CD1c-positive myeloid dendritic cell (primary cell): Measurements from ENCODE around the gene KIAA0408.

Experiments used
- DNase-seq: peaks from one replicate; pipeline ENCODE4 v3.0.0-alpha.2; 2016; ENCODE audit errors: extremely low spot score

The KIAA0408 gene

DNA sequence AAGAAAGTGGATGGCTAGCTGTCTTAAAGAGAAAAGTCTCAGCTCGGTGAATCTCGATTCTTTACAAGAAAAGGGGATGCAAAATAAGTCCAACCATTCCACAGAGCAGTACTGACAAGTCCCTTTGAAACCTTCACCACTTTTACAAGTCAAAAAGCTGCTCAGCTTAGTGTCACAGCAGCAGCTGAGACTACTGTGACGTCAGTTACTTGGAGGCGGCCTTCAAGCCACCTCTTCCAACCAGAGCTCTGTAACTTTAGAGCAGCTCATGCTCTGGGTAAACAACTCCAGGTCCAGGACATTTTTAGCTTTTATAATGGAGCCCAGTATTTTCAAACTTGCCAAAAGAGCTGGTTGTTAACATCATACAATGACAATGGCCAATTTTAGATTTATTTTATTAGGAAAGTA, at the start of gene KIAA0408:
Gene KIAA0408 (minus strand): TSS at position 159 of the 411 bp plus-strand sequence. CDS start 5,408 bp downstream, outside the sequence.
- DNase-seq: no peak

DNA sequence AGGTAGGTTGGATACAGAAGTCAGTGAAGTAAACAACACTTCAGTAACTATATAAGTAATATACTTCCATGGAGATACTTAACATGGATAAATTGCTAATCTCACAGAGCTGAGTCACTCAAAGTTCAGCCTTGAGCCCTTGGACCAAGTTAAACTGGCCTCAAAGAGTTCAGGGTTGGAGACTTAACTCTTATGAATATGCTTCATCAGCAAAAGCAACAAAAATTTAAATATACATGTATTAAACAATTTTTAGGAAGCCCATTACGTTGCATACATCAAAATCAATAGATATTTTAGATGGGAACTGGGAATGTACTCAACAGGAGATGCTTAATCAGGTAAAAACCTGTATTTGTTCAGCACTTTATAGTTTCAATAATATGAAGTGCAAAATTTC, 47.7 kb upstream of the KIAA0408 start:
- no peak for DNase-seq

DNA sequence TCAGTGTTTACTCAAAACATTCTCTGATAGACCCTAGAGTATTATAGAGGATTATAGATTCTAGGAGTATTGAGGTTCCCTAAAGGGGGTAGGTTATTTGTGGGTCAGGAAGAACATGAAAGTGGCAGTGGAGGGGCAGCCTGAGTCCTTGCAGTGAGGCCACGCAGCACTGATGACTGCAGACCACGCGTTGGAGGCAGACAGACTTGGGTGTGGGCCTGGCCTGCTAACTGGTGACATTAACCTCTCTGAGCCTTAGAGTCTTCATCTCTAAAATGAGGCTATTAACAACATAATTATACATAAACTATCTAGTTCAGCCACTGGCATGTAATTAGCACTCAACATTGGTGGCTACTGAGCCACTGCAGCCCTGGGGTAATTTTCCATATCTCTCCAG, 43.8 kb upstream of the KIAA0408 start:
- DNase-seq: no peak

DNA sequence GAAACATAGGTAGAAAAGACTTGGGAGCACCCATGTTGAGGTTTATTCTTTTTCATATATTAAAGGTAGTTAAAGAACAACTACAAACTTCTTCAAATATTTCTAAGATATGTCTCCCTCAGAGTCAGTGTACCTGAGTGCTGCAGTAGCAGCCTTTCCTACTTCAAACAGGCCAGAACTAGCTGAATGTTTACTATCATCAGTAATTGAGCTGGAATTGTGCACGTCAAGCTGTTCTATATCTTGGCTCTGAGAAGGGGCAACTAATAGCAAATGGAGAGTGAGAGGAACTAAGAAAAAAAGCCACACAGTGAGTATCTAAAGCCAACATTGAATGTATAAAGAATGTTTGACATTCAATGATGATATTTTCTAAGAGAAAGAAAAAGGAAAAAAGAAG, 38.2 kb upstream of the KIAA0408 start:
- DNase-seq: no peak

DNA sequence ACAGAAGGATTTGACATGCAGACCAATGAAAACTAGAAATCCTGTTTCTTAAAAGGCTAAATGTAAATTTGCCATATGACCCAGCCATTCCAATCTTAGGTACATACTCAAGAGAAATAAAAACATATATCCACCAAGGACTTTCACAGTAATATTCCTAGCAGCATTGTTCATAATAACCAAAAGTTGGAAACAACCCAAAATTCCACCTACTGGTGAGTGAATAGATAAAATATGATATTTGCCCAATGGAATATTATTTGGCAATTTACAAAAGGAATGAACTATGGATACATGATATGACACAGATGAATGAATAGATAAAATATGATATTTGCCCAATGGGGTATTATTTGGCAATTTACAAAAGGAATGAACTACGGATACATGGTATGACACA, 37.3 kb upstream of the KIAA0408 start:
- no peak for DNase-seq

DNA sequence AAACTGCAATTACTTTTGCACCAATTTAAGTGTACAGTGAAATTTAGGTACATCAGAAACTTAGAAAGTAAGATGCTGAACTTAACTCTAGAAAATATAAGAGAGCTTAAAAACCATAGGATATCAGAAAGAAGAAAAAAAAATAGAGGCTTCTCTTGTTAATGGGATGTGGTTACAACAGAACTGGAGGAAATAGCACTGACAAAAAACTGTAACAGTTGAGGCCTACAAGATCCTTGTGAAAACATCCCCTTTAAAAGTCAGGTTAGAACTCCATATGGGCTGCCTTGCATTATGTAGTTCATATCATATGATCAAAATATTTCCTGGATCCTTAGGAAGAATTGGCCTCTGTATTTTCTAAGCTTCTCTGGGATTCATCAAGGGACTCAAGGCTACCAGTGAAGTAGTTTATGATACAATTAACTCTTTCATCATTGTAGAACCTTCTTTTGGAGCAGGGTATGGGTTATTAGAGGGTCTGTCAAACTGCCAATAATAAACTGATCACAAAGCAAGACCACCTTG, 35.1 kb upstream of the KIAA0408 start:
- no peak for DNase-seq

DNA sequence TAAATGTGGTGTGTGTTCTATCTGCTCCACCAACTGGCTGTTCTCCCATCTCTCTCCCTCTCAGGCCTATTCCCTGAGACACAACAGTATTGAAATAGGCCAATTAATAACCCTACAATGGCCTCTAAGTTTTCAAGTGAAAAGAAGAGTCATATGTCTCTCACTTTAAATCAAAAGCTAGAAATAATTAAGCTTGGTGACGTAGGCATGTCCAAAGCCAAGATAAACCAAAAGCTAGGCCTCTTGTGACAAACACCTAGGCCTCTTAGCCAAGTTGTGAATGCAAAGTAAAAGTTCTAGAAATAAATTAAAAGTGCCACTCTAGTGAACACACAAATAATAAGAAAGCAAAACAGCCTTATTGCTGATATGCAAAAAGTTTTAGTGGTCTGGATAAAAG, 30.1 kb upstream of the KIAA0408 start:
- DNase-seq: no peak

DNA sequence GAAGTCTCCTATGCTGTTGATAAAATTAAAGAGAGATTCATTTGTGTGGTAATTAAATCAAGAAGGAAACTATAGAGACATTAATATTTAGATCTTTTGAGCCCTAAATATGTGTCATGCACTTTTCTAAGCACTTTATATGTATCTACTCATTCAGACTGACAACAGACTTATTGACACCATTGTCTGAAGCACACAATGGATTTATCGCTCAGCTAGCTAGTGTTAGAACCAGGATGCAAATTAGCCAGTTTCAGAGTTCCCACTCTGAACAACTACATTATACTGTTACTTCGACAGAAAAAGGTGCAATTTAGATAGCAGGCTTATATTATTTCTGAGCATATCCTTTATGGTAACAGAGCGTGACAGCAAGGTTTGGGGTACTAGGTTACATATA, 27.7 kb upstream of the KIAA0408 start:
- no peak for DNase-seq

DNA sequence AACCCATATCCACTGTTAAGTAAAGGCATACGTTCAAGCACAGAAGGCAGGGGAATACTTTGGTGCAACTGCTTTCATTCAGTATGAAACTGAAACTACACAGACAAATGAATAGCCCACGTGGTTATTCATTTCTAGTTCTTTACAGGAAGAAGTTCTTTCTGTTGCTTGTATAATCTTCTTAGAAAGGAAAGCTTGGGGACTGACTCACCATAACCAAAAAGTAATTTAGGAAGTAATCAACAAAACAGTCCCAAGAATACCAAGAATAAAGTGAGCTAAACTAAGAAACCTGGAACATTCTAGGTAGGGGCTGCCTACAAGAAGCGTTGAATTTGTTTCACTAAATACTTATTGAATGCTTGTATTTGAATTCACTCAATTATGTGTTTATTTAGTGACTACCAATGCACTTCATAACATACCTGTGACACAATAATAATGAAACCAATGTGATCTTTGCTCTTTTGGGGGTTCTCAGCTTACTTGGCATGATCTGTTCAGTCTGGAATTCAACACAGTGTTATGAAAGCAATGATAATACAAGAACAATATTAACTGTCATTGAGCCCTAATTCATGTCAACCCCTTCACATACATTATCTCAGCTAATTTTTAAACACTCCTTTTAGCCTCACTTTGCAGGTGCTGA, 25.1 kb upstream of the KIAA0408 start:
- peak; percentile 62 for DNase-seq

DNA sequence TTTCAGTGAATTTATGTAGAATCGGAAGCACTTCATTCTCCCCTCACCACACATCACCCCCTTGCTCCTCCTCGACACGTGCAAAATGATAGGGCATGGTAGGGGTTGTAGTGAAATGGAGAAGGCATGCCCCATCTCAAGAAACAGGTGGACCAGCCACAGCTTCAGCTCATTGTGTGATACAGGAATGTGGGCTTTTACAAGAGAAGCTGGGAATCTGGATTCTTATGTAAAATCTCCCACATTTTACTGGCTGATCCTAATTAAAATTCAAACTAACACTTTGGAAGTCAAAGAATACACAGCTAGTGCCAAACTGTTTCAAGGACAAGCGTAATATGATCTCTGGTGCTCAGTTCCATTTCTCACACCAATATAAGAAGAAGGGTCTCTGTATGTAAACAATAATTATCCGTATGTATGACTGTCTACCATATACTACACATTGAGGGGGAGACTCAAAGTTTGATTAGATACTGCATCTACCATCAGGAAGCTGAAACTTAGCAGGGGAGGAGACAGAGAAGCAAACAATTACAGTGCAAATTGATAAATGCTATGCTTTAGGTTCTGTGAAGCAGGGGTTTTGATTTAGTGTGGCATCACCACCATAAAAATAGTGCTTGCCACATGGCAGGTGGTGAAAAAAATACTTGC, 24.3 kb upstream of the KIAA0408 start:
- DNase-seq: no peak

DNA sequence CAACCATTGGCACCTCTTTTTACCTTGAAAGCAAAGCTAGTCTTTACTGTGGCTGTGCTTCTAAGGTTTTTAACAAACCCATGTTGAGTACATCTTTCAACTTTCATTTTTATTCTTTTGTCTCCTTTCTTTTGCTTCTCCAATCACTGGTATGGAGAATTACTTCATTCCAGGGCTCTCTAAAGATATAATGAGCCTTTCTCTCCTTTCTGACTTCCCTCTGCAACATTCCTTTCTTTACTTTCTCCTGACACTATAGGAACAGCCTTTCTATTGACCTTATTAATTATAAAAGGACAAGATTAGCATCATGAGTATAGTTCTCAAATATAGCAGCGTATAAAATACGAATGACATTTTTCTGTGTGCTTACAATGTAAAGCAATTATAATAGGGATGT, 23.1 kb upstream of the KIAA0408 start:
- DNase-seq: no peak

DNA sequence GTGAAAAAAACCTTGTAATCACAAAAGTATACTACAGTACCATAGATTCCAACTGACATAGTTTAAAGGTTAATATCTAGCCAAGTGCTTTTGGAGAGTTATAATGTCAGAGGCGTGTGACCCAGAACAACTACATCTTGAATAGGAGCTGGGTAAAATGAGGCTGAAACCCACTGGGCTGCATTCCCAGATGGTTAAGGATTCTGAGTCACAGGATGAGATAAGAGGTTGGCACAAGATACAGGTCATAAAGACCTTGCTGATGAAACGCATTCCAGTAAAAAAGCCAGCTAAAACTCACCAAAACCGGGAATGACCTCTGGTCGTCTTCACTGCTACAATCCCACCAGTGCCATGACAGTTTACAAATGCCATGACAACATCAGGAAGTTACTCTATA, 22.4 kb upstream of the KIAA0408 start:
- no peak for DNase-seq

DNA sequence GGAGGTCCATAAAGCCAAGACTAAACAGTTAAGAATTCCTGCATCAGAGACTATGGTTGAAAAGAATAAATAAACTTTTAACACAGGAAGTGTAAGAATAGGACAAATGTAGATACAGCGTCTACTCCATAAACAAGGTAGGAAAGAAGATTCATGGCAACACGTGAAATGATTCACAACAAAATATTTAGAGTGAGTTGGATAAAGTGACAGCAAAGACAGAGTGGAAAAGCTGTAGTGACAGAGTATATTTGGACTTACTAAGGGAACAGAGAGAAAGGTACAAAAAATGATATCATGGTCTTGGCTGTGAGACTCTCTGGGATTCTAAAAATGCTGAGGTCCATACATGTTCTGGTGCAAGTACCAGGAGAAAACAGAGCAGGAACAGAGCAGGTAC, 21.9 kb upstream of the KIAA0408 start:
- DNase-seq: no peak

DNA sequence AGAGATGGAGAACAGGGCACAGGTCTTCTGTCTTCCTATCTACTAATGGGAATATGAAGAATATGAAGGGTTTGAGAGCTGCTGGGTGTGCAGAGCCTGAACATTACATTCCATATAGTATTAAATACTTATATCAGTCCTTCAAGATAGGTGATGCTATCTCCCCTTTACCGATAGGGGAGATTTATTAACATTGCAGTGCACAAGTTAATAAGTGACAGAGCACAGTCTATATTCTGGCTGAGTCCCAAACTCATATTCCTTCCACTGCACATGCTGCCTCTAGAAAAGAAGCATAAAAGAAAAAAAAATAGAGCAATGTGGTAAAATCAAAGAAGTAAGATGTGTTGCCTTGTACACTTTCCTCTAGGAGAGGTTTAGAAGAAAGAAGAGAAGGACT, 18.5 kb upstream of the KIAA0408 start:
- DNase-seq: no peak

DNA sequence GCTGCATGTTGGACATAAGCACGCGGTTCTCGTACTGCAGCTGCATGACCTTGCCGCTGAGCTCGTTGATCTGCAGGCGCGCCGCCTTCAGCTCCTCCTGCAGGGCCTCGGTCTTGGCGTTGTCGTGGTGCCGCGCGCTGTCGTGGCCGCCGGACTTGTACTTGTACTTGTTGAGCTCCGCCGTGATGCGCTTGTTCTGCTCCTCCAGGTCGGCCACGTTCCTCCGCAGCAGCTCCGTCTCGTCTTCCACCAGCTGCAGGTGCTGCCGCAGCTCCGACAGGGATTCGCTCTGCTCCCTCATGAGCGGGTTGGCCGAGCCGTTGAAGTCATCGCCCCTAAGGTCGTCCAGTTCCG, 16.6 kb upstream of the KIAA0408 start:
- DNase-seq: no peak

DNA sequence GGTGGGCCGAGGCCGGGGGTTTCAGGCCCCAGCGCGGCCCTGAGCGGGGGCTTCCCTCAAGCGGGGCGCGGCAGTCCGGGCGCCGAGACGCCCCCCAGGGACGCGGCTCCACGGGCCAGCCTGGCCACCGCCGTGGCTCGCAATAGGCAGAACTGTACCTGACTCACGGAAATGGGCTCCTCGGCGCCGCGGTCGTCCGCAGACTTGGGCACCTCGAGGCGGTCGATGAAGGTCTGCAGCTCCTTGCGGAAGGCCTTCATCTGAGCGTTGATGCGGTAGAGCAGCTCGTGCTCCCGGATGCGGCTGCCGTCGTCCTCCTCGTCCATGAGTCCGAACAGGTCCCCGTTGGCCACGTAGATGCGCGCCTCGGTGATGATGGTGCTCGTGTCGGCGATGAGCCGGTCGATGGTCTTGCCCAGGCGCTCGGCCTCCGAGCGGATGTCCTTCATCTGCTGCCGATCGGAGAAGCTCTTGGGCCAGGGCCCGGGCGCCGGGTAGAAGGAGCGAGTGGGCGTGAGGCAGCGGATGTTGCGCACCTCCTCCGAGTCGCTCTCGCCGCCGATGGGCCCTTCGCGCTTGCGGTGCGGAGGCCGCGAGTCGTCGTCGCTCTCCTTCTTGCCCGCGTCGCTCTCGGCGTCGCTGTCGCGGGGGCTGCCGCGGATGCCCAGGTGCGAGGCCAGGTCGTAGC, 16.1 kb upstream of the KIAA0408 start:
- DNase-seq: no peak

DNA sequence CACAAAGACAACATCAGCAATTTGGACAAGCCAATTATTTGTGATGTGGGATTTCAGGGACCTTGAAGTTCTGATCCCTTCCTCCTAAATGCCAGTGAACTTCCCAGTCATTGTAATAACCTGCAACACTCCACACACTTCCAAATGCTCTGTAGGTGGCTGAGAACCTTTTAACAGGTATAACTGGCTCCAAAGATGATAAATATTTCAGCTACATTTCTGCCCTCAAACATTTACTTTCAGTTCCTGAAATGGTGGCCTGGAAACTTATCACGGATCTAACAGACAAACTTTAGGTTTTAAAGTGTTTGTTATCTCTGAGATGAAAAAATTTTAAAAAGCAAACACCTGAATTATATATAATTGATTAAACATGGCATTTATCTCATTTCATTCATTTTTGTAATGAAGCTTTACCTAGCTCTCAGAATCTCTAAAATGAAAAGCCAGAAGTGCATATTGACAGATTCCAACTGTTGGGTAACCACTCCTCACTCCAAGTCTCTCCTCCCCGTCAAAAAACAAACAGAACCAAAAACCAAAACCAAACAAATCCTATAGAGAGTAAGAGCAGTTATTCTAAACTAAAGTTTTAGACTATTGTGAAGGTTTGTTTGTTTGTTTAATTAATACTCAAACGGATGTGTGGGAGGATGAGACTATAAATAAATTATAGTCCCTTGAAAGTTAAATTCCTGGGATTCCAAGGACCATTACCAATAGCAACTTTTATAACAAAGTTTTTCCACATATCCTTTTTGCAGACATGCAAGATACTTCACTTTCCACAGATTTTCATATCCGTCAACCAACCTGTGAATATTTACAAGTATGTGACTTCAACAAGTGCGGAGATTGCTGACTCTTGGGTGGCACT, 12.4 kb upstream of the KIAA0408 start:
- peak; percentile 13 for DNase-seq

DNA sequence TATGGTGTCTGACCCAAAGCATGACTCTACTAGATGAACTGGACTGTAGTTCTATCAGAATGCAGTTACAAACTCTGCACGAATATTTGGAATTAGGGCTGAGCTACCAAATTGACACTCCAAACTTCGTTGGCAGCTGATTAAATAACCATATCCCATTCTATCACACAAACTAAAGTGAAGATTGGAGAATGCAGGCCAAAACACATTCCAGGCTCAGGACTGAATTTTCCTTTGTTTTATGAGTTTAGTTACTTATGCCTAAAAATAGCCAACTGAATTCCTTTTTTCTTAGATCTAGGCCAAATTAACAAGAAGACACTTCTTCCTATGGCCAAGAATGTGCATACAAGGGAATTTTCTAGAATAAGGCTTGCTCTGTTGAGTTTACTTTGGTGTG, 9.7 kb upstream of the KIAA0408 start:
- no peak for DNase-seq

DNA sequence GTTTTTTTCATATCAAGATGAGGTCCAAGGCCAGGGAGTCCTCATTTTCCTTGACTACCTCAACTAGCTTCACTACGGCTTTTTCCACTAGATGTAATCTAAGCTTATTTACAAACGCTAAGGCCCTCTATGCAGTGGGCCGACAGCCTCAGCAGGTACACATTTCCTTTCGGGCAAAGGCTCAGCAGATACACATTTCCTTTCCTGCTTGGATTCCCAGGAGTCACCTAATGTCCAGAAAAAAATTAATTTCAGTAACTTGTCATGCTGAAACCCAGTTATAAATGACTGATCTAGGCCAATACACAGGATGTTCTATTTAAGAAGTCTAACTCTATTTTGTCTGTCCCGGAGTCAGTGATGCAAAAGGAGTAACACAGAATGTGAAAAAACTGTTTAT, 7.2 kb upstream of the KIAA0408 start:
- DNase-seq: no peak

DNA sequence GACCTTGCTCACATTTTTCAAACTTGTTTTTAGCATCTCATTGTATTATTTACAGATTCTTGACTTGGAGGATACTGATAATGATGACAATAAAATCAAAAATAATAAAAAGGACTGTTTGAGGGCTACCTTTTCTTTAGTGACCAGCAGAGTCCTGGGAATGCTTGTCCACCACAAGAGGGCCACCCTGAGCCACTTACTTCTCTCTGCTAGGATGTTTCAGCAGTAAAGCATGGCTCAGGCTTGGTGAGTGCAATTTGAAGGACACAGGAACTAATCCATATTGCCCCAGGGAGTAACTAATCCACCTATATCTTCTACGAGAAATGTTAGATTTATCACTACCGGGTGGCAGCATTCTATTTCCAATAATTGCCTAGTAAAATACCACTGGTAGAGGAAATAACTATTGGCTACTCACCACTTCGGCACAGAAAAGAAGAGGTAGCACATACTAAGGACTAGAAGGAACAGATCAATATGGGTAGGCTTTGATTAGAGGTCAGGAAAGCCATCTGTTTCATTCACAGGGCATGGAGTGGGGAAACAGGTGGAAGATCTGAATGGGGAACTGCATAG, 5.8 kb upstream of the KIAA0408 start:
- peak; percentile 62 for DNase-seq

DNA sequence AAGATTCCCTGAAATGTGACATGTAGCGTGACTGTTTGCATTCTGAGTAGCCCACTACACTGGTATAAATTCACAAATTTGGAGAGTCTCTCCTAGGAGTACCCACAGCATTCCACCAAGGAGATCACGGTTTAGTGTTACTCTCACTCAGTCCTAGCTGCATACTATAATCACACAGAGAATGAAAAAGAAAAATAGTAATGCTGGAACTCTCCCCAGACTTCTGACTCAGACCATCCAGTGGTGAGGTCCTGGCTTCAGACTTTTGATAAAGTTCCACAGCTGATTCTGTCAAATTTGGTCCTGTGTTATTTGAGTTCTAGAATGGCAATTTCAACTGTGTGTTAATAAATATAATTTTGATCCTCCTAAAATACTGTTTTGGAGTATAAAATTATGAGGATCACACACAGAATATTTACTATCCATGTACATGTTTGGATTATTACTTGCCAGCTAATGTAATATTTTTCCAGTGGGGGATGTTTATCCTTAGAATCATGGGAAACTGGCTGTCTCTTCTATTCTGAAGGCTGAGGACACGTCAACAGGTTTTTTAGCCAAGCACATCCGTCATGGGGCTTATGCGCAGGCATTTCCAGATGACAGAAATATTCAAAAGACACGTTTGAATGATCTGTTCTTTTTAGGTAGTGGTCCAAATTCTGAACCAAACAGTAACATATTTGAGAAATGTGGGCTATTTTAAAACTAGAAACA, 5.1 kb upstream of the KIAA0408 start:
- DNase-seq: no peak
